HG02884 (cell line): ENCODE results near the gene BCAS3.

Experiments used
- ATAC-seq: cut with Tn5 transposase; IDR thresholded peaks from one replicate; pipeline ENCODE4 v1.9.1; 2021; ENCODE audit warnings: mild to moderate bottlenecking, moderate library complexity; ENCODE audit not compliant: unreplicated experiment

Gene BCAS3

DNA sequence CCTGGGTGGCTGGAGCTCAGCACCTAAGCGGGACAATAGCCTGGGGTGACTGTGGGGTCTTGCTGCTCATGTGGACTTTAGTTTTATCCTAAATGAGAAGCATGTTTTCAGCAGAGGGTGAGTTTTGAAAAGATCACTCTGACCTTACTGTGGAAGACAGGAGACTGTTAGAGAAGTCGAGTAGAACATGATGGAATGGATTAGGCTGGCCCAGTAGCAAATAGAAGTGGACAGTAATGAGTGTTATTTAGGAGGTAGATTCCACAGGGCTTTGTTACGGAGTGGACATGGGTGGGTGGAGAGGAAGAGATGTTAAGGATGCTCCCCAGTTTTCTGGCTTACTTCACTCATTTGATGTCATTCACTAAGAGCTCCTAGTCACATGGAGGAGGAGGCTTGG lies 648.7 kb downstream of the BCAS3 start:
- ATAC-seq = no peak

DNA sequence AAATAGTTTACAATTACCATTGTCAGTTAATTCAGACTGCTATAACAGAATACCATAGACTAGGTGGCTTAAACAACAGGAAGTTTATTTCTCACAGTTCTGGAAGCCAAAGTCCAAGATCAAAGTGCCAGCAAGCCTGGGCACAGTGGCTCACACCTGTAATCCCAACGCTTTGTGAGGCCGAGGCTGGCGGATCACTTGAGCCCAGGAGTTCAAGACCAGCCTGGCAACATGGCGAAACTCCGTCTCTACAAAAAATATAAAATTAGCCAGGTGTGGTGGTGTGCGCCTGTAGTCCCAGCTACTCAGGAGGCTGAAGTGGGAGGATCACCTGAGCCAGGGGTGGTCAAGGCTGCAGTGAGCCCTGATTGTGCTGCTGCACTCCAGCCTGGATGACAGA lies 650.7 kb downstream of the BCAS3 start:
- ATAC-seq = no peak

DNA sequence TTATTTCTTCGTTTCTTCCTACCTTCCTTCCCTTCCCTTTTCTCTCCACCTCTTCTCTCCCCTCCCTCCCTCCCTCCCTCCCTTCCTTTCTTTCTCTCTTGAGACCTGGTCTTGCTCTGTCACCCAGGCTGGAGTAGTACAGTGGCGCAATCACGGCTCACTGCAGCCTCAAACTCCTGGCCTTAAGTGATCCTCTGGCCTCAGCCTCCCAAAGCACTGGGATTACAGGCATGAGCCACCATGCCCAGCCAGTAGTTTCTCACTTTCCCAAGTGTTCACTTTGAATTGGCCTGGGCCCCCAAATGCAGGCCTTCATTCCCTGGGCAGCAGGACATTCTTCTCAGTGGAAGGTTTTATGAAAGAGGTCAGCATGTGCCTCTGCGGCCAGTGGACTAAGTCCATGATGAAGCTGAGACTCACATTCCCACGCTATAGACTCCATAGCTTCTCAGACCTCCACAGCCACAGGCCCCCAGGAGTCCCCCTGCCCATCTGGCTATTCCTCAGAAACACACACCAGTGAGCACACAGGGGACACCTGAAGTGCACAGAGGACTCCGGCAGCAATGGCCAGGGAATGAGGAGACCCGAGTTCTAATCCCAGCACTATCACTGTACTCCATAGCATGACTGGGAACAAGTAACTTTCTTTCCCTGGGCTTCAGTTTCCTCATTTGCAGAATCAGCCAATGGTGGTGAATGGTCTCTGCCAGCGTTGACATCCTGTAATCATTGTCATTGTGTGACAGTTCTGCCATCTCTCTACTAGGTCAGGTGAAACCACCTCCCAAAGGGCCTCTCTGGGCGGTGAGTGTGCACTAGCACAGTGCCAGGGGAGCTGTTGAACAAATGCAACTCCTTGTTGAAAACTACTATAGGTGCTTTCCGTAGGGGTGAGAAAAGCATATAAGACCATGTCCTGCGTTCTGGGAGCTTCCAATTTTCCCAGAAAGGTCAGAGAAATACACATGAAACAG lies 652.8 kb downstream of the BCAS3 start:
- no peak for ATAC-seq

DNA sequence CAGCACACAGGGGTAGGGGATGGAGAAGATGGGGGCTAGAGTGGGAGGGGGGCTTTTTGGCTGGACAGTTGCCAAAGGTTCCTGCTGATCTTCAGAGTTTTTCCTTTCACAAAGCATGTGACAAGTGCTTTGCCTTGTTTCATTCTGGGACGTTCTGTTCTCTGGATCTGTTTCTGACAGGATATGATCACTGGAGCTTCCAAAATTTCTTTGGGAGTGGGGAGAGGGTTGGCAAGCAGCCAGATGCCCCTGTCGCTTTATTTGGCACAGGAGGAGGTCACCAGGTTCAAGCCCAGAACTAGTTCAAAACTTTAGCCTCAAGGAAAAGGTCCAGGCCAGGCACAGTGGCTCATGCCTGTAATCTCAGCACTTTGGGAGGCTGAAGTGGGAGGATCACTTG lies 653.5 kb downstream of the BCAS3 start:
- ATAC-seq = no peak

DNA sequence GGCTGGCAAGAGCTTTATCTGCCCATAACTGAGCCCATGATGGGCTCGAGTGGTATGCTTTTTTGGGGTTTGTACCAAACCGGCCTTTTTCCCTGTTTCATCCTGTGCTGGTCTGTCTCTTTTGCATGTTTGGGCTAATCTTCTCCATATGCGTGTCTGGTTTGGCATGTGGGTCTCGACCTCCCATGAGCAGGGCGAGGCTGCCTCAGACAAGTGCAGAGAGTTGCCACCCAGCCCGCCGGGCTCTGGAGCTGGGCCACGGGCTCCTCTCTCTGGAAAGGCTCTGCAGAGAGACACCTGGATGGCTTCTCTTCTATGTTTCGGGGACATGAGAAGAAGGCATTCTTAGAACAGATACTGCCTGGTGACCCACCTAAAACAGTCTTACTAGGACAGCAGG lies 654.2 kb downstream of the BCAS3 start:
- ATAC-seq = no peak

DNA sequence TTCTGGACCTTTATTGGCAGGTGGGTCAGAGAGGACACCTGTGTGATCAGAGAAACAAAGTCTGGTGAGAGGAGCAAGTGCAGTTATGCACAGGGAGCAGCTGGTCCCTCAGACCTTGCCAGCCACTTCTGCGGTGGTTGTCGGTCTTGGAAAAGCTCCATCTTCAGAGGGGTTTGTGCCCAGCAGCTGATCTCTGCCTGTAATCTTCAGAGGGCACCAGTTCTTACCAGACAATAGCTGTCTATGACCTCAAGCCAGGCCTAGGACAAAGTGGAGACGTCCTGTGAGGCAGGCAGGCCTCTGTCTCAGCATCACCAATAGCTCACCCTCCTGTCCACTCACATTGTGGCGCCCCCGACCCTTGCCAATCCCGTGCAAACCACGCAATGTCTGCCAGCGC lies 655.5 kb downstream of the BCAS3 start:
- no peak for ATAC-seq

DNA sequence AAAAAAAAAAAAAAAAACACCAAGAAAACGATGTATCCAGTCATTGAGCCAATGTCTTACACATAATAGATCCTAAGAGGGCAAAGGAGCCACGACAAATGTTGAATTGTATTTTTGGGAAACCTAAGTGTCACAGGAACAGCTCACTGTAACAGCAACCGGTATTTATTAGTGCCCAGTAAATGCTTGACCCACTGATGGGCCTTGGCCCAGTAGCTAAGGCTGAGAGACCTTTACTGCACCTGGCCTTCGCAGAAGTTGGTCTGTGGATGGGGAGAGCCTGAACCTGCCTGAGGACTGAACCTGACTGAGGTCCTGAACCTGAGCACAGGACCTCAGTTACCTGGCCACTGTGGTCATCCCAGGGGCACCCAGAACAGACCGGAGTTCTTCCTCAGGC lies 657.0 kb downstream of the BCAS3 start:
- no peak for ATAC-seq

DNA sequence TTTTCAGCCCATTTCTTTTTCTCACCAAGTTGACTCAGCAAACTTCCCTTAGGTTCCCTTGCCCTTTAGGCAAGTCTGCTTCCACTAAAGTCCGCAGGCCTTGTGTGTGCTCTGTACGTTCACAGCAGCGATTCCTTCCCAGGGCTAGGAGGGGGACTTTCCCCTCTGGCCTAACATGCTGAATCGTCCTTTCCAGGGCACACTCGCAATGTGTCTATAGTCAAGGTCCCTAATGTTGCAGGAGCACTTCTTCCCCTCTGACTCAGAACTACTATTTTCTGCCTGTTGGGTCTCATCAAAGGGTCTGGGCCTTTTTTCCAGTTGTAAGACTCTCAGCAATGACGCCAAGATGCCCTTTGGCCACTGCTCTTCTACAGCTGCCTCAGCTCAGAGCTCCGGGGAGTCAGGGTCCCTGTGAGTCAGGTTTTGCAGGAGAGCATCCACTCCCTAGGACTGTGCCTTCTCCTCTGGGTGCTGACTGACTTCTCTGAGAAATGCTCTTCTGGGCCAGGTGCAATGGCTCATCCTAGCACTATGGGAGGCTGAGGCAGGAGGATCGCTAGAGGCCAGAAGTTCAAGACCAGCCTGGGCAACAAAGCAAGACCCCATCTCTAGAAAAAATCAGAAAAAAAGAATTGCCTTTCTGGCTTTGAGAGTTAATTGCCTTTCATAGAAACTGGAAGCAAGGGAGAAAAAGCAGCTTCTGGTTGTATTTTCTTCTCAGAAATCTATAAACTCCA lies 657.6 kb downstream of the BCAS3 start:
- ATAC-seq = no peak

DNA sequence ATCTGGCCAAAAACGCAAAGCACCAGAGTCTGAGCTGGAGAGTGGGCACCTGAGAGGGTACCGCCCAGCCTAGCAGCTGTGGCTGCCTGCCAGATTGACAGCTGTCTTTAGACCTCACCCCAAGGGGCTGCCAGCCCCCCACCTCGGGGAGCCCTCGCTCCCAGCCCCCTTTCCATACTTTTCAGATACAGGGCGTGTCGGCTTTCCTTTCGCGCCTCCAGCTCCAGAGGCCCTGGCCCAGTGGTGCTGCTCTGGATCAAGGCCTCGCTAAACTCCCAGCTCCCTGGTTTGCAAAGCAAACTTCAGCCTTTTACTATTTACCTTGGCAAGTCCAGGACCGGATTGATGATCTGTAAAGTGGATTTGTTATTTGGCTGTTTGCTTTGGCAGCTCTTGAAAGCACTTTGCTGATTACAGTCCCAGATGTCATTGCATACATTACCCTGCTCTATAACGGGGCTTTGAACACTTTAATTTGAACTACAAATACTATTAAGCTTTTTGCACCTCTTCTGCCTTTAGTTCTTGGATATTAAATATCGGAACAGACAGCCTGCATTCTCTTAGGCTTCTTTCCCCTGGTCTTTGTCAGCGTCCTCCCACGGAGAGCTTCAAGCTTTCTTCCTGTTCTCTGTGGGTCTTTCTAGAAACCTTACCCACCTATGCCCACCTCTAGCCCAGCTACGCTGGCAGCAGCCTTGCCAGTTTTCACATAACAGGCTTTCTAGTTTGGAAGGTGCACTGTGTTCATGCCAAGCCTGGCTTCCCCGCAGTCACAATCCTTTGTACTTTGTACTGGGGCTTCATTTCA lies 658.4 kb downstream of the BCAS3 start:
- no peak for ATAC-seq

DNA sequence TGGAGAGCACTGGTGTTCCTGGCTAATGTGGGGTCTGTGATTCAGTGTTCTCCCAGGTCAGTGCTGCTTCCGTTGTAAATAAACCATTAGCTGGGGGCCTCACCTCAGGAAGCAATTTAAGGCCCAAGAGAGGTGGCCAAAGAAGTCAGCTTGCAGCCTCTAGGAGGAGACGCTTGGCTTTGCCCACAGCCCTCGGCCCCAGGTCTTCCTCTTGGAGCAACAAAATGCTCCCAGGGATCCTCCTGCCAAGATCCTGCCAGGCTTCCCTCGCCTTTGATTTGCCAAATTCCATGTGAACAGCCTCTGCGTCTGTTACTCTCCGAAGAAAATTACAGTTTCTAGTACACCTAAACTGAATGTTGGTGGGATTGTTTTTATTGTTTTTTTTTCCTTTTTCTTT lies 659.6 kb downstream of the BCAS3 start:
- ATAC-seq = no peak

DNA sequence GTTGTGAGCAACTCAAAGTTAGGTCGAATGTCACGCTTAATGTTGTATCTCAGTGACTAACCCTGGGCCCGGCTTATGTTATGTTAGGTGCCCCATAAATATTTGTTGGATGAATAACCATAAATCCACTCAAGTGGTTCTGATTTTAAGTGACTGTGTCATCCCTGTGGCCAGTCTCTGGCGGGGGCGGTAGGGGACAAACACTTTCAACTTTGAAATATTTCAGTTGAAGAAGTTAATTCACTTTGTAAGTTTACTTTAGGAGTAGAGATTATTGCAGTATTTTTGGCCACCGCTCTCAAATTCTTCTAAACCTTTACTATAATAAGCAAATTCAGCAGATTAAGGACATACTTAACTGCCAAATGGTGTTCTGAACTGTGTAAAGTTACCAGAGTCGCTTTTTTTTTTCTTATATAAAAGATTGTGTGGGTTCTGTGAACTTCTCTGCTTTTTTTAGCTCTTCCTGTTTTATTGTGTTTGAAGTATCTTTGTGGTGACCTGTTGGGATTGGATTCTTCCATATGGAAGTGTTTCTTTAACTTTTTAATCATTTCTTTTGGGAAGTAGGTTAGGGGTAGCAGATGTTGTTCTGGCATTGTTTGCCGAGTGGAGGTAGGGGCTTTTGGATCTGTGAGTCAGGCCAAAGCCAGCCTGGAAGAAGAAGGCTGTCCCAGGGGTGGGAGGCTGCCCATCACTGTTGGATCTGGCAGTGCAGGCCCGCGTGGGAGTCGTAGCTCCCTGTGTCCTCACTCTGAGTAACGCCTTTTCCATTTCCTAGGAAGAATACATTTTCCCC lies 660.5 kb downstream of the BCAS3 start:
- ATAC-seq = no peak

DNA sequence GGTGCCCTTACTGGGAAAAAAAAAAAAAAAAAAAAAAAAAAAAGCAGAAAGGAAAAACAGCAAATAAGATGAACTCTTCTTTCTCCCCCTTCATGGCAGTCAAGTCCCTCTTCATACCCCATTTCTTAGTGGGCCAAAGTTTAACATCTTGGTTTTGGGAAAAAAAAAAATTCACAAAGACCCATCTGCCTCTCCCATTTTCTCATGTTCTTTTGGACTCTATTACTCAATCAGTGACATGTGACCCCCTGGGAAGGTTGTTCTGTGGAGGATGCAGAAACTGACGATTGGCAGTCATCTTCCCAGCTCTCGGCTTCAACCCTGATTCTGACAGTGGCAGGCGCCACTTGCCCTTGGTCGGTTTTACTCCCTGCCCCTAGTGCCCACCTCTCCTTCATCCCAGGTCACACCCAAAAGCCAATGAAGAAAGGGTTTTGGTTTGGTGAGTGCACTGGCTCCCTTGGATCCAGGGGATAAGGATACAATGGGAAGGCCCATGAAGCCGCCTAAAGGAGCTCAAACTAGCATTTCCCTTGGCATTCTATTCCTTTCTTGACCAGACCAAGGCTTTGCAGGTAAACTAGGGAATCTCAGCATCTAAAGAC lies 661.3 kb downstream of the BCAS3 start:
- no peak for ATAC-seq

DNA sequence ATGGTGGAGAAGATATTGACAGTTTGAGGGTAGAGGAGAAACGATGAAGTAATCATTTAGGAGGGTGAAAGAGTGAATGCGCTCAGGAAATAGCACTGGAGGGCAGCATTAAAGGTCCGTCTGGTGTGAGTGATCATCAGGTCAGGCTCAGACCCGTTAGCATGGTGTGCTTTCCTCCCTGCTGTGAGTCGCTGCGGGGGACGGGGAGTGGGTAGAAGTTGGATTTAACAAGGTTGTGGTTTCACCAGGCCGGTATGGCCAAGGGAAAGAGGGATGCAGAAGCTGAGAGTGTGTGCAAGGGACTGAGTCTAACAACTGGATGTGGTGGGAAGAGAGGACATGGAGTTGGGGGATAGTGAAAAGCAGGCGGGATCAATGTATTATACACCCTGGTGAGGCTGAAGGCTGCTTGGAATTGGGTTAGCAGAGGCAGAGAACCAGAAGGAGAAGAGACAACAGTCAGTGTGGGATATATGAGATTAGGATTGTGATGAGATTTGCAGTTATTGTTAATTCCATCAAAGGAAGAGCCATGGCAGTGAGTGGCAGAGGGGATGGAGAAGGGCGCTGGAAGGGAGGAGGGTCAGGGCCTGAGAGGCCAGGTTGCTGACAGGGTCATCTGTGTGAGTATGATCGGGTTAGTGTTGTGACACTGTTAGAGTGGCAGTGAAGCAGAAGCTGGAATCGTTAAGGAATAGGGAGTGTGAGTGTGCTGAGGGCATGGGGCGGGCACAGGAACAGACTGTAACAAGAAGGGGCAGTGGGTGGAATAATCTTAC lies 663.0 kb downstream of the BCAS3 start:
- no peak for ATAC-seq

DNA sequence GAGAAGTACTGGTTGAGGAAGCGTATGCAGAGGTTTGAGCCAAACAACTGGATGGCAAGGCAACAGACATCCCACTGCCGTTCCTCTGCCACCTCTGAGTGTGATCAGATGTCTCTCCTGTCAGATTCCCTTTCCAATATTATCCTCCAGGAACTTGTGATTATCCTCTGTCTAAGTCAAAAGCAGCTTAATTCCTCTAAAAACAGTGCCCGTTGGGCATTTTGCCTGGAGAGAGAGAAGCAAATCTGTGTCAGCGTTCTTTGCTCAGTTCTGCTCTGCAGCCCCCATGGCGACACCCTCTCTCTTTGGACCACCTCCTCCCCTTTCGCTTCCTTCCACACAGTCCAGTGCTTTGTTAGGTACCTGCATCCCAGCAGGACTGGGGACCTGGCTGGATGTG lies 665.9 kb downstream of the BCAS3 start:
- ATAC-seq = no peak

DNA sequence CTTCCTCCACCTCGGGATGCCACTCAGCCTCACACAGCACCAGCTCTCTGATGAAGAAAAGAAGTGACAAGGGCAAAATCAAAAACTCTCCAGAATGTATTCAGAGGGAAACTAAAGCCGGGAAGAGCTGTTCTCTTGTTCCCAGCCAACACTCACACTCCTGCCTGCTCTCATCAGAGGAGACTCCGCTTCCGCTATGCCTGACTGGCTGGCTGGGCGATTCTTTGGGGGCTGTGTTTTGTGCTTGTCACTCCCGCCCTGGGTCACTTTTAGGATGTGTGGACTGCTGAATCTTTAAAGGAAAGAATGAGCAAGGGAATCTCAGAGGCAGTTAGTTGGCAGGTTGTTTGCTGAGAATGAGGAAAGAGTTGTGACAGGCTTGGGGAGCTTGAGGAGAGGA lies 667.4 kb downstream of the BCAS3 start:
- ATAC-seq = no peak

DNA sequence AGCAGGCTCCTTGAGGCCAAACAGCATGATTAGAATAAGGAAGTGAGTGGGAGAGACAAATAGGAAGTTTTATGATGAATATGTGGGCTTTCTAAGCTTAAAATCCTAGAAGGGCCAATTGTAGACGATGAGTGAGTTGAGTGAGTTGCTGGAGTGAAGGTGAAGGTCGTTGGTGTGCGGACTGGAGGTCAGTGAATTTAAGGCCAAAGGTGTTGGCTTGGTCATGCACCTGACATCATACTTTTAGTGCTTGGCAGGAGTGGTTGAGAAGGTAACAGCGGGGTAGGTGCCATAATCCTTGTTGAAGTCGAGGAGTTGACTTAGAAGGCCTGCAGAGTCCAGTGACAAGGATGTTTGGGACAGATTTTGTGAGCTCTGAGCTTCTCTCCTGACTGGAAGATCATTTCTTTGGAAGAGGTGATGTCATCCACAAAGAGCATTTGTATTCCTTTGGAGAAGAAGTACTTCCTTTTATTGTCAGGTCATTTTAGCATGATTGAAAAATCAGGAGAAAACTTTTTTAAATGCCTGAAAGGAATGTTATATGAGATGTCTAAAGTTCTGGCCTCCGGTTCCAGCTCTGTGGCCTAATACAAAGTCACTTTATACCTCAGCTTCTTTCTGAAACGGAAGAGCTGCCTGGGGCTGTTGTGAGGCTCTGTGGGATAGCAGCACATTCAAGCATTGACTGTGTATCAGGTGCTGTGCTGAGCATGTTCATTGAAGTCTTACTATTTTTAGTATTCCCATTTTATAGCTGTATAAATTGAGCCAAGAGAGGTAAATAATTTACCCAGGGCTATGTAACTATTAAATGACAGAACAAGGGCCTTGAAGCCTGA lies 668.4 kb downstream of the BCAS3 start:
- ATAC-seq = no peak

DNA sequence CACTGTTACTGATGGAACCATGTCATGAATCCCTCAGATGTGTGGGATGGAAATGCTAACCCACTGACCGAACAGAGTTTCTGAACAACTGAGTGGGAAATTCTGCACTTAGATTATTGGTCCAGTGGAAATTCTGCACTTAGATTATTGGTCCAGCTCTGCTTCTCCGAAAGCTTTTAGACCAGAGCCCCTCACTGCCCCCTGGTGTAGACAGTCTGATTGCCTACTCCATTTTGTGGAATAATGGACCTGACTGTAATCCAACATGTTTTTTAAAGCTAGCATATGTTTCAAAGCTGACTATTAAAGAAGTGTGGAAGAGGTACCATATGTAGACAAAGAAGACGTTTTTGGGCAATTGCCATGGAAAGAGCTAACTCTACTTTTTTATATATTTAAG lies 671.7 kb downstream of the BCAS3 start:
- ATAC-seq = no peak

DNA sequence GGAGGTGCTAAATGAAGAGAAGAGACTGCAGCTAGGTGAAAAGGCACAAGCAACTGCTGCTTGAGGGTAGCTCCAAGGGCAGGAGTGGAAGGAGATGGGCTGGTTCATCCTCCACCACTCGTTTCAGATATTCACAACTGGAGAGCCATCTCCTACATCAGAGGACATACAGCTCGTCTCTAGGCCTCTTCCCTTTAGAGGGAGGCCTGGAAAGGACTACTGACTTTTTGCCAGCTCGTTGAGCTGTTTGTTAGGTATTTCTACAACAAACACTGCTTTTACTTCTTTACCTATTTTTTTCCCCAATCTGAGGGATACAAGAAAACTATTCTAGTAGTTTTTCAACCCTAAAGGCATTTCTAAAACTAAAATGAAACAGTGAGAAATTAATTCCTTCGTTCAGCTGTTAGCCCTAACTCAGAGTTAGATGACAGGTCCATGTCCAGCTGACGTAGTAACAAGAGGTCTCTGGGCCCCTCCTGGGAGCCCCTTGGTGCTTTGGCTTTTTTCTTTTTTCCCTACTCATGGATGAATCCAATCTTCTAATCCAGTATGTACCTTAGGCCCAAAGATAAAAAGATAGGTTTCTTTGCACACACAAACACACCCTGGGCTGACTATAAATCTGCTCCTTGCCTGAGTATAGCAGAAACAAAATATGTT lies 674.2 kb downstream of the BCAS3 start:
- no peak for ATAC-seq
